Fibroblast of lung (primary cell): ENCODE data around the gene PDE4D.
"Not testable (repeated sequence)": the region's sequence is repeated elsewhere in the genome, so short reads cannot be mapped to it uniquely, and the experiment has no call there.

Experiments used
- CTCF ChIP-seq, 2 donors: IDR thresholded peaks in 1 of 2; conservative IDR thresholded peaks in 1 of 2; 1 replicate in 1 of 2; 2 replicates in 1 of 2; pipeline ENCODE4 v1.5.1; 2011 to 2012; ENCODE audit warnings: low read length in 2 of 2, control low read depth in 1 of 2, inconsistent platforms in 1 of 2, low read depth in 1 of 2, mild to moderate bottlenecking in 1 of 2
- EZH2 ChIP-seq: IDR thresholded peaks from 2 replicates; pipeline ENCODE4 v1.5.1; 2012; ENCODE audit warnings: low read length, control low read depth, mild to moderate bottlenecking; ENCODE audit errors: missing control alignments

GRCh38 chr5:59408997-59409396 is 484.5 kb downstream of the PDE4D start:
- not testable (repeated sequence) for TF ChIP-seq EZH2; CTCF (conservative IDR thresholded peaks at IDR 0.05 in 1 of 2, IDR thresholded peaks at IDR 0.05 in 1 of 2; ENCODE audit: low read depth in 1 of 2, low read length in 2 of 2)
